Measurements from ENCODE around the gene FAM118B.
A peak's percentile ranks its signal among the peaks of the same experiment; 100 is the strongest.

Gene FAM118B

DNA sequence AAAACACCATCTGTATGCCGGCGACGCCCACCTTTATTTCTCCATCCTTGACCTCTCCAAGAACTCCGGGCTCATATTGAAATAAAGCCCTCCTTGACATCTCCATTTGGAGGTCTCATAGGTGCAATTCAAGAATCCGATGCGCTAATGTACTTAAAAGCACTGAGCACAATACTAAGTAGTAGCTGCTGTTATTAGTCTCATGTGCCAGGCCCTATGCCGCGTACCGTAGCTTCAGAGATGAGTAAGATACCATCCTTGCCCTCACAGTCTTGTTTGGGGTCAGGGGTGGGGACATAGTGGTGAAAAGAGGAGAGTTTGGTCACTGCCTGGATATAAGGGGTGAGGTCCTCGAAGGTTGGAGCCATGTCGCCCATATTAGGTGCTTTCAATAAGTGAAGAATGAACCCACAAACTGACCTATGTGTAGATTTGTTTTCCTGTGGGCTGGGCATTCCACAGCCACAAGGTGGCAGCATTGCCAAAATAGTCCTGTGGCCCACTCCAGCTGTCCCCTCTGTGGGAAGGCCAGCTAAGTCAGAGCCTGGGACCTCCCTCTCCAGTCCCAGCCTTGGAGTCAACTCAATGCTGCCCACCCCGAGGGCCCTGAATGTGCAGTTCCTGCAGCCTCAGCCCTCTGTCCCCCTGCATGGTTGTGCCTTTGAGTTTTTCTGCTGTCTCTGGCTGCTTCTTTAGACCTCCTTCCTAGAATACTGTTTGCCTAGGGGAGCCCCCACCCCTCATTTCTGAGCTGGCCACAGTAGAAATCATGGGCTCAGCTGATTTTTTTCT, 98.8 kb downstream of the FAM118B start:
- ATAC-seq: peak; percentile 99
- TF ChIP-seq ZNF70 (CRISPR knock-in tag; IDR thresholded peaks at IDR 0.05) (no peak), BACH2 (CRISPR knock-in tag; IDR thresholded peaks at IDR 0.05; ENCODE audit: borderline replicate concordance) (no peak), RARB (CRISPR knock-in tag; IDR thresholded peaks at IDR 0.05) (no peak), TSHZ2 (CRISPR knock-in tag; IDR thresholded peaks at IDR 0.05) (no peak), ISL1 (CRISPR knock-in tag; IDR thresholded peaks at IDR 0.05) (no peak), TOX (CRISPR knock-in tag; IDR thresholded peaks at IDR 0.05; ENCODE audit: borderline replicate concordance) (no peak), SNAI2 (CRISPR knock-in tag; IDR thresholded peaks at IDR 0.05) (no peak), ZNF8 (CRISPR knock-in tag; IDR thresholded peaks at IDR 0.05) (no peak), ZC3H10 (CRISPR knock-in tag; IDR thresholded peaks at IDR 0.05) (no peak), ESRRG (CRISPR knock-in tag; IDR thresholded peaks at IDR 0.05) (no peak), TCF4 (CRISPR knock-in tag; IDR thresholded peaks at IDR 0.05; ENCODE audit: borderline replicate concordance) (no peak), CSDC2 (CRISPR knock-in tag; IDR thresholded peaks at IDR 0.05) (no peak)
- TF ChIP-seq, protein P1, sequence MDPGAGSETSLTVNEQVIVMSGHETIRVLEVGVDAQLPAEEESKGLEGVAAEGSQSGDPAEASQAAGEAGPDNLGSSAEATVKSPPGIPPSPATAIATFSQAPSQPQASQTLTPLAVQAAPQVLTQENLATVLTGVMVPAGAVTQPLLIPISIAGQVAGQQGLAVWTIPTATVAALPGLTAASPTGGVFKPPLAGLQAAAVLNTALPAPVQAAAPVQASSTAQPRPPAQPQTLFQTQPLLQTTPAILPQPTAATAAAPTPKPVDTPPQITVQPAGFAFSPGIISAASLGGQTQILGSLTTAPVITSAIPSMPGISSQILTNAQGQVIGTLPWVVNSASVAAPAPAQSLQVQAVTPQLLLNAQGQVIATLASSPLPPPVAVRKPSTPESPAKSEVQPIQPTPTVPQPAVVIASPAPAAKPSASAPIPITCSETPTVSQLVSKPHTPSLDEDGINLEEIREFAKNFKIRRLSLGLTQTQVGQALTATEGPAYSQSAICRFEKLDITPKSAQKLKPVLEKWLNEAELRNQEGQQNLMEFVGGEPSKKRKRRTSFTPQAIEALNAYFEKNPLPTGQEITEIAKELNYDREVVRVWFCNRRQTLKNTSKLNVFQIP (CRISPR knock-in tag; IDR thresholded peaks at IDR 0.05; ENCODE audit: borderline replicate concordance, low read depth): no peak
- TF ChIP-seq, protein P2, sequence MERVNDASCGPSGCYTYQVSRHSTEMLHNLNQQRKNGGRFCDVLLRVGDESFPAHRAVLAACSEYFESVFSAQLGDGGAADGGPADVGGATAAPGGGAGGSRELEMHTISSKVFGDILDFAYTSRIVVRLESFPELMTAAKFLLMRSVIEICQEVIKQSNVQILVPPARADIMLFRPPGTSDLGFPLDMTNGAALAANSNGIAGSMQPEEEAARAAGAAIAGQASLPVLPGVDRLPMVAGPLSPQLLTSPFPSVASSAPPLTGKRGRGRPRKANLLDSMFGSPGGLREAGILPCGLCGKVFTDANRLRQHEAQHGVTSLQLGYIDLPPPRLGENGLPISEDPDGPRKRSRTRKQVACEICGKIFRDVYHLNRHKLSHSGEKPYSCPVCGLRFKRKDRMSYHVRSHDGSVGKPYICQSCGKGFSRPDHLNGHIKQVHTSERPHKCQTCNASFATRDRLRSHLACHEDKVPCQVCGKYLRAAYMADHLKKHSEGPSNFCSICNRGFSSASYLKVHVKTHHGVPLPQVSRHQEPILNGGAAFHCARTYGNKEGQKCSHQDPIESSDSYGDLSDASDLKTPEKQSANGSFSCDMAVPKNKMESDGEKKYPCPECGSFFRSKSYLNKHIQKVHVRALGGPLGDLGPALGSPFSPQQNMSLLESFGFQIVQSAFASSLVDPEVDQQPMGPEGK (CRISPR knock-in tag; IDR thresholded peaks at IDR 0.05; ENCODE audit: borderline replicate concordance): no peak

DNA sequence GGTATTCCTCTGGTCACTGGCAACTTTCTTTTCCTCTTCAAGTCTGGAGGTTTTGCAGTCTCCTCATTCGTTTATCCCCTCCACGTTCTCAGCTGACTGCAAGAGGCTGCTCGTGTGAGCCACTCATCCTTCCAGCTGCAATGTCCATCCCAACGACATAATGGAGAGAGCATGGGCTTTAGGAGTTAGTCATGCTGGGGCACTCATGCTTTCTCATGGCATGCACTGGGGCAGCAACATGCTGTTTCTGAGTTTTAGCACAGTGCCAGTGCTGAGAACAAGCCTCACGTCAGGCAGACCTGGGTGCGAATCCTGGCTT, 99.4 kb downstream of the FAM118B start:
- ATAC-seq: peak; percentile 13; the same call in 2 of the 3 replicates
- TF ChIP-seq, protein P1 (CRISPR knock-in tag; IDR thresholded peaks at IDR 0.05; ENCODE audit: borderline replicate concordance, low read depth): no peak
- TF ChIP-seq ZNF70 (CRISPR knock-in tag; IDR thresholded peaks at IDR 0.05): no peak

DNA sequence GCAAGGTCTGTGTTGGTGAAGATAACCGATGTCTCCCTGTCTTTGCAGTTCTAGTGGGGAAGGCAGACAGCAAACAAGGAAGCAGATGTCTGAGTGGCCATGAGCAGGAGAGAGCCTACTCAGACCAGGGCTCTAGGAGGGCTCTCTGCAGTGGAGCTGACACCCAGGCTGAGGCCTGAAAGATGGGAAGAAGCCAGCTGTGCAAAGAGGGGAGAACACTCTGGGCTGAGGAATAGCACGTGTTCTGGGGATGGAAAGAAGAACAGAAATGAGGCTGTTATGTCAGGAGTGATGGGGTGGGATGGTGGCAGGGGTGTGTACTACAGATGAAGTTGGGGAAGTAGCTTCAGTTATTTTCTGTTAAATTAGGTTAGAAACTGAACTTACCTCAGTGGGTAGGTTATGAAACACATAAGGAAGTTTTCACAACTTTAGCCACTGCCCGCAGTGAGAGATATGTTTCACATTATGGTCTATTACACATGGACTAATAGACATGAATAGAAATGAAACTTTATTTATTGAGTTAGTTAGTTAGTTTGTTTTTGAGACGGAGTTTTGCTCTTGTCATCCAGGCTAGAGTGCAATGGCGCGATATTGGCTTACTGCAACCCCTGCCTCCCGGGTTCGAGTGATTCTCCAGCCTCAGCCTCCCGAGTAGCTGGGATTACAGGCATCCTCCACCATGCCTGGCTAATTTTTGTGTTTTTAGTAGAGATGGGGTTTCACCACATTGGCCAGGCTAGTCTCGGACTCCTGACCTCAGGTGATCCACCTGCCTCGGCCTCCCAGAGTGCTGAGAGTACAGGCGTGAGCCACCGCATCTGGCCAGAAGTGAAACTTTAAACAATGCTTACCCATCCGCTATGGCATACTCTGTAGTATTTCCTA, 100.1 kb downstream of the FAM118B start:
- ATAC-seq: no peak

More for the DNA sequence above, 100.1 kb downstream of the FAM118B start:
- TF ChIP-seq, protein P1 (CRISPR knock-in tag; IDR thresholded peaks at IDR 0.05; ENCODE audit: borderline replicate concordance, low read depth): no peak
- TF ChIP-seq ZFP3 (CRISPR knock-in tag; IDR thresholded peaks at IDR 0.05) (no peak), OSR1 (CRISPR knock-in tag; IDR thresholded peaks at IDR 0.05) (no peak), TCF4 (CRISPR knock-in tag; IDR thresholded peaks at IDR 0.05; ENCODE audit: borderline replicate concordance) (no peak), TOX (CRISPR knock-in tag; IDR thresholded peaks at IDR 0.05; ENCODE audit: borderline replicate concordance) (no peak), ZFP30 (CRISPR knock-in tag; IDR thresholded peaks at IDR 0.05) (no peak), TSHZ2 (CRISPR knock-in tag; IDR thresholded peaks at IDR 0.05) (no peak), CREB5 (CRISPR knock-in tag; IDR thresholded peaks at IDR 0.05; ENCODE audit: low read depth) (no peak), ZNF70 (CRISPR knock-in tag; IDR thresholded peaks at IDR 0.05) (no peak)
- TF ChIP-seq, protein P3, sequence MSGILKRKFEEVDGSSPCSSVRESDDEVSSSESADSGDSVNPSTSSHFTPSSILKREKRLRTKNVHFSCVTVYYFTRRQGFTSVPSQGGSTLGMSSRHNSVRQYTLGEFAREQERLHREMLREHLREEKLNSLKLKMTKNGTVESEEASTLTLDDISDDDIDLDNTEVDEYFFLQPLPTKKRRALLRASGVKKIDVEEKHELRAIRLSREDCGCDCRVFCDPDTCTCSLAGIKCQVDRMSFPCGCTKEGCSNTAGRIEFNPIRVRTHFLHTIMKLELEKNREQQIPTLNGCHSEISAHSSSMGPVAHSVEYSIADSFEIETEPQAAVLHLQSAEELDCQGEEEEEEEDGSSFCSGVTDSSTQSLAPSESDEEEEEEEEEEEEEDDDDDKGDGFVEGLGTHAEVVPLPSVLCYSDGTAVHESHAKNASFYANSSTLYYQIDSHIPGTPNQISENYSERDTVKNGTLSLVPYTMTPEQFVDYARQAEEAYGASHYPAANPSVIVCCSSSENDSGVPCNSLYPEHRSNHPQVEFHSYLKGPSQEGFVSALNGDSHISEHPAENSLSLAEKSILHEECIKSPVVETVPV (CRISPR knock-in tag; IDR thresholded peaks at IDR 0.05): no peak
